Heart left ventricle (tissue), 16 donors: ENCODE measurements around the gene NPHP3. TPM values are rescaled to one million over a fixed set of nuclear protein-coding genes. Genes with fewer than 3 reads are reported as not detected.
A peak's percentile ranks its signal among the peaks of the same experiment; 100 is the strongest.

Source experiments
- ATAC-seq, 4 donors: fragments of 200-7000 bp; cut with Tn5 transposase; one replicate each; pipeline ENCODE4 v1.9.1; 2020 to 2022; ENCODE audit warnings: moderate library complexity in 4 of 4, mild to moderate bottlenecking in 3 of 4, moderate number of reproducible peaks in 1 of 4
- DNase-seq, 5 donors: peaks; one replicate each; pipeline ENCODE4 v3.0.0-alpha.2; 2020
- H3K27ac ChIP-seq, 12 donors: fragments of 200-600 bp; sonication (generic) in 4 of 12; one replicate each; pipeline versions ENCODE4 v1.5.0 to v1.8.0; 2016 to 2022; ENCODE audit warnings: mild to moderate bottlenecking in 2 of 12
- H3K27me3 ChIP-seq, 9 donors: fragments of 200-600 bp; sonication (generic) in 2 of 9; one replicate each; pipeline versions ENCODE4 v1.5.1 to v1.8.0; 2016 to 2022; ENCODE audit warnings: mild to moderate bottlenecking in 3 of 9
- H3K36me3 ChIP-seq, 9 donors: fragments of 200-600 bp; sonication (generic) in 2 of 9; one replicate each; pipeline versions ENCODE4 v1.5.0 to v1.8.0; 2018 to 2022; ENCODE audit warnings: mild to moderate bottlenecking in 2 of 9
- H3K4me1 ChIP-seq, 12 donors: fragments of 200-600 bp; sonication (generic) in 4 of 12; one replicate each; pipeline versions ENCODE4 v1.5.0 to v1.8.0; 2016 to 2022; ENCODE audit warnings: mild to moderate bottlenecking in 3 of 12
- H3K4me3 ChIP-seq, 12 donors: fragments of 200-600 bp; sonication (generic) in 4 of 12; one replicate each; pipeline versions ENCODE4 v1.5.0 to v1.8.0; 2017 to 2022; ENCODE audit warnings: mild to moderate bottlenecking in 9 of 12, moderate library complexity in 4 of 12
- H3K9me3 ChIP-seq, 12 donors: fragments of 200-600 bp; sonication (generic) in 4 of 12; one replicate each; pipeline versions ENCODE4 v1.5.0 to v1.8.0; 2016 to 2022; ENCODE audit warnings: mild to moderate bottlenecking in 1 of 12
- CTCF ChIP-seq, 12 donors: fragments of 200-600 bp; sonication (generic) in 4 of 12; IDR thresholded peaks; one replicate each; pipeline versions ENCODE4 v1.5.0 to v1.8.0; 2018 to 2022; ENCODE audit warnings: antibody characterized with exemption in 12 of 12, mild to moderate bottlenecking in 5 of 12
- POLR2A ChIP-seq, 2 donors: fragments of 450-650 bp; IDR thresholded peaks; one replicate each; pipeline ENCODE4 v1.6.1; 2017; ENCODE audit warnings: antibody characterized with exemption in 2 of 2, mild to moderate bottlenecking in 2 of 2, moderate library complexity in 2 of 2
- WGBS, 4 donors: extraction: QIAGEN DNeasy Blood & Tissue Kit in 2 of 4; methylation state at CpG; one replicate each; pipeline versions ENCODE4 v1.1.5 to v1.1.7; 2013 to 2018; 5-methylcytosine and 5-hydroxymethylcytosine counted together
- intact Hi-C, 10 donors: fragments of 100-400 bp; cut with DNase I; formaldehyde crosslinking; loops; one replicate each; pipeline versions ENCODE4 v1.11.1 to v1.14.2; 2022
- polyA plus RNA-seq, 2 donors: library from polyadenylated mRNA; stranded (reverse); fragments of 200-250 nt; gene quantifications; one replicate each; pipeline ENCODE4 v1.2.3, GENCODE V29; 2013
- total RNA-seq, 9 donors: library from RNA; depleted of rRNA in 2 of 9; stranded (reverse); fragments of >200 nt in 2 of 9; fragmentation: NEBNext Ultra II Directional in 3 of 9; extraction: Animal tissue kit (Norgen Biotek cat#: 25700) in 3 of 9; gene quantifications; one replicate each; pipeline versions ENCODE4 v1.1.0 to v1.2.4, GENCODE V29; 2016 to 2023
- donor health status: ischemic (EF 13 %, LVEDD 7.1; RV severe dilation, severe dysfunction).
- donor health status: healthy with polysubstance abuse.
- donor health status: DM: no; HTN: yes; CAD: no.
- donor health status: DM: no; HTN: no; CAD: no.
- donor health status: ischemic (EF 25% LVEDD 6.9; RV normal size, moderate dysfunction).
- donor health status: ischemic (EF 25% LVEDD 5.7; RV mildly dilated, moderate dysfunction).
- donor health status: healthy.
- donor health status: DM: yes; HTN: yes; CAD: no.
- donor health status: ischemic (EF 35%, LVEDD 5.7; RV mildly dilated, moderate dysfunction).
- donor health status: nonischemic (EF 11% LVEDD 7.7; RV severe dilation, severe dysfunction).
- donor health status: DM: yes; HTN: yes; CAD: no.
- donor health status: PGD.
- donor health status: ischemic (EF 29% LVEDD 5.4; RV normal size, mild dysfunction).
- donor health status: nonischemic (EF 23%, LVEDD 6.1; RV moderate dilation, normal function).

Gene NPHP3
- total and polyA plus RNA-seq, 11 donors = 5.3 to 14.7 (median 10.9) TPM

DNA sequence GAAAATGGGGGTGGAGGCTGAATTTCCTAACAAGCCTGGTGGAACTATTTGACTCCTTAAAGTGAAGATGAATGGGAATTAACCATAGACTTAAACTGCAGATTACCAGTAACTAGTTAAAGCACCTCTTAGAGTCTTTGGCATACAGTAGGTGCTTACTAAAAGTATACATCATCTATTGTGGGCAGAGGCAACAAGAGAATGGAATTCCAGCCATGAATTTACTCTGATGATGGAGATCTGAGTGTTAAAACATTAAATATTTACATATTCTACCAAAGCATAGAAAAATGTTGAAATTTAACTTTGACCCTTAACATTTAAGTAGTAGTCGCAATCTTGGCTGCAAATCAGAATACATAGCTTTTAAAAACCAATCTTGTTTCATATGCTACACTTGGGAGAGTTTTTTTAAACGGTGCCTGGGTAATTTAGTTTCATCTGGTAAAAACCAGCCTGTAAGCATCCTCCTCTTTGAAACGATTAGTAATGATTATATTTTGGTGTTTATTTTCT lies 56.9 kb downstream of the NPHP3 start:
- H3K9me3 ChIP-seq = no peaks in the 10 kb centered on the region
- 83 to 86% (median 84%) methylated on average over 3 of the region's 3 CpGs for WGBS, 4 donors
- H3K36me3 ChIP-seq = peaks cover 0 to 39% (median 17%) of the 10 kb centered on the region in 9 donors
- DNase-seq = no peak
- peaks cover 0 to 60% (median 35%) of the 10 kb centered on the region in 12 donors for H3K4me1 ChIP-seq
- ATAC-seq = no peak
- intact Hi-C loops = loop anchor here in 1 of 10 donors (10.0 kb wide), 1 partner anchor 50 kb away; no protein-coding TSS in a partner anchor
- no peaks in the 10 kb centered on the region for H3K27me3 ChIP-seq
- H3K4me3 ChIP-seq = no peak overlapping the region
- TF ChIP-seq POLR2A (IDR thresholded peaks at IDR 0.05) (no peak), CTCF (IDR thresholded peaks at IDR 0.05) (no peak)
- no peak overlapping the region for H3K27ac ChIP-seq

DNA sequence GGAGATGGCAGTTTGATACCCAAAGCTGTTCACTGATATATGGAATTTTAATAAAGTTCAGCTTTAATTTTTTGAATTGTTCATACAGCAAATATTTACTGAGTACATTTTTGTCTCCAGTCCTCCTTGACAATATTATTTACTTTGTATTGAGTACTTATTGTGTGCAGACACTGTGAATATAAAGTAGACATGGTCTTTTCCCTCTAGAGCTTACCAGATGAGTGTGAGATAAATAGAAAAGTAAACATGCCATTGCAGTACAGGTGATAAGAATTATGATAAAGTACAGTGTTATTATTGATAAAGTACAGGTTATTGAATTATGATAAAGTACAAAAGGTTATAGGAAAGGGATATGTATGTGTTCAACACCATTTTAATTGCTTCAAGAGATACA lies 60.0 kb downstream of the NPHP3 start:
- Histone ChIP-seq H3K27me3 (no peaks in the 10 kb centered on the region), H3K36me3 (peaks cover 0 to 18% (median 6%) of the 10 kb centered on the region in 9 donors), H3K27ac (no peak overlapping the region), H3K4me1 (peaks cover 0 to 54% (median 39%) of the 10 kb centered on the region in 12 donors), H3K9me3 (no peaks in the 10 kb centered on the region), H3K4me3 (peak overlapping the region in 5 of 12 donors; percentile 73 to 91 (median 86))
- TF ChIP-seq CTCF (IDR thresholded peaks at IDR 0.05) (no peak), POLR2A (IDR thresholded peaks at IDR 0.05) (no peak)
- ATAC-seq = no peak
- intact Hi-C loops = loop anchor here in 3 of 10 donors (5.0 to 10.0 kb wide), 2 partner anchors 53 to 60 kb away; partner anchors contain the start of gene NPHP3 (in 2 of the 3)
- no peak for DNase-seq

DNA sequence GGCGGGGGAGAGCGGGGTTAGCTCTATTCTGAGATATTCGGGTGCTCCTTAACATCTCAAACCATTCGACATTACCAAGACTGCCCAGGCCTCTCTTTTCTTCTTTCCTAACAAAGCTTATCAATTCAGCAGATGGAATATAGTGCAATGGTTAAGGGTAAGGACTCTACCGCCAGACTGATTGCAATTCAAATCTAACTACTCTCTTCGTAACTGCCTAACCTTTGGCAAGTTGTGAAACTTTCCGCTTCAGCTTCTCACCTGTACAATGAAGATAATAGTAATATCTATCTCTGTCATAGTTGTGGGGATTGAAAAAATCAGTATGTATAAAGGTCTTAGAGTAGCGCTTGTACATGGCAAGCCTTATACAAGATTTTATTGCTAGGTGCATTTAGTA lies 61.1 kb downstream of the NPHP3 start:
- ATAC-seq = no peak
- Histone ChIP-seq H3K4me3 (peak overlapping the region; percentile 54 to 96 (median 86)), H3K36me3 (peaks cover 0 to 7% (median 0%) of the 10 kb centered on the region in 9 donors), H3K27me3 (no peaks in the 10 kb centered on the region), H3K9me3 (no peaks in the 10 kb centered on the region), H3K27ac (peak overlapping the region in 10 of 12 donors; percentile 80 to 96 (median 94)), H3K4me1 (peaks cover 0 to 60% (median 41%) of the 10 kb centered on the region in 12 donors)
- no peak for DNase-seq
- intact Hi-C loops = loop anchor here in 4 of 10 donors (2.0 to 10.0 kb wide), 3 partner anchors 54 to 62 kb away; partner anchors contain the start of gene NPHP3 (in 3 of the 4)
- 13 to 21% (median 16%) methylated on average over 8 of the region's 8 CpGs for WGBS, 4 donors
- TF ChIP-seq CTCF (IDR thresholded peaks at IDR 0.05) (no peak), POLR2A (IDR thresholded peaks at IDR 0.05) (no peak)

GRCh38 chr3:132660811-132661070 lies 61.5 kb downstream of the NPHP3 start:
- H3K9me3 ChIP-seq = no peaks in the 10 kb centered on the region
- 0 to 2% (median 1%) methylated on average over 5 of the region's 5 CpGs for WGBS, 4 donors
- DNase-seq (no peak), ATAC-seq (peak in 2 of 4 donors; percentile 1 to 5)
- peaks cover 0 to 3% (median 0%) of the 10 kb centered on the region in 9 donors for H3K36me3 ChIP-seq
- H3K27me3 ChIP-seq = no peaks in the 10 kb centered on the region
- TF ChIP-seq CTCF (IDR thresholded peaks at IDR 0.05) = no peak
- TF ChIP-seq POLR2A (IDR thresholded peaks at IDR 0.05) = no peak
- H3K27ac ChIP-seq = peak overlapping the region; percentile 73 to 96 (median 93)
- peaks cover 0 to 62% (median 43%) of the 10 kb centered on the region in 12 donors for H3K4me1 ChIP-seq
- H3K4me3 ChIP-seq = peak overlapping the region; percentile 54 to 96 (median 86)
- intact Hi-C loops = loop anchor here in 4 of 10 donors (2.0 to 10.0 kb wide), 3 partner anchors 54 to 62 kb away; partner anchors contain the start of gene NPHP3 (in 3 of the 4)
